HG03439 (cell line): ENCODE measurements around the gene ITGAD.

Experiments used
- ATAC-seq: cut with Tn5 transposase; IDR thresholded peaks from one replicate; pipeline ENCODE4 v1.9.1; 2021; ENCODE audit warnings: mild to moderate bottlenecking, moderate library complexity; ENCODE audit not compliant: unreplicated experiment

The ITGAD gene

DNA sequence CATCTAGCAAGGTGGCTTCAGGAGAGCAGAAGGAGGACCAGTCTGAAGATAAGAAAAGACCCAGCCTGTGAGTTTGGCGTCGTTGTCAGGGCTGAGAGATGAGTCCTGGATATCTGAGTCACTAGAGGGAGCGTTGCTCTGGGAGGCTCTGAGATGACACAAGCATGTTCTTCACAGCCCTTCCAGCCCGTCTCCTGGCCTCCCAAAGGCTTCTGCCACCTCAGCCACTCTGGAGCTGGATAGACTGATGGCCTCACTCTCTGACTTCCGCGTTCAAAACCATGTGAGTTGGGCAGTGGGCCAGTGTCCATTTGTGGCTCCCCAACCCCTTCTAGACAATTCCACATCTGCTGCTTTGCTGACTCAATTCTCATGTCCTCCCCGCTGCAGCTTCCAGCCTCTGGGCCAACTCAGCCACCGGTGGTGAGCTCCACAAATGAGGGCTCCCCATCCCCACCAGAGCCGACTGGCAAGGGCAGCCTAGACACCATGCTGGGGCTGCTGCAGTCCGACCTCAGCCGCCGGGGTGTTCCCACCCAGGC is 81.1 kb downstream of the ITGAD start:
- no peak for ATAC-seq

DNA sequence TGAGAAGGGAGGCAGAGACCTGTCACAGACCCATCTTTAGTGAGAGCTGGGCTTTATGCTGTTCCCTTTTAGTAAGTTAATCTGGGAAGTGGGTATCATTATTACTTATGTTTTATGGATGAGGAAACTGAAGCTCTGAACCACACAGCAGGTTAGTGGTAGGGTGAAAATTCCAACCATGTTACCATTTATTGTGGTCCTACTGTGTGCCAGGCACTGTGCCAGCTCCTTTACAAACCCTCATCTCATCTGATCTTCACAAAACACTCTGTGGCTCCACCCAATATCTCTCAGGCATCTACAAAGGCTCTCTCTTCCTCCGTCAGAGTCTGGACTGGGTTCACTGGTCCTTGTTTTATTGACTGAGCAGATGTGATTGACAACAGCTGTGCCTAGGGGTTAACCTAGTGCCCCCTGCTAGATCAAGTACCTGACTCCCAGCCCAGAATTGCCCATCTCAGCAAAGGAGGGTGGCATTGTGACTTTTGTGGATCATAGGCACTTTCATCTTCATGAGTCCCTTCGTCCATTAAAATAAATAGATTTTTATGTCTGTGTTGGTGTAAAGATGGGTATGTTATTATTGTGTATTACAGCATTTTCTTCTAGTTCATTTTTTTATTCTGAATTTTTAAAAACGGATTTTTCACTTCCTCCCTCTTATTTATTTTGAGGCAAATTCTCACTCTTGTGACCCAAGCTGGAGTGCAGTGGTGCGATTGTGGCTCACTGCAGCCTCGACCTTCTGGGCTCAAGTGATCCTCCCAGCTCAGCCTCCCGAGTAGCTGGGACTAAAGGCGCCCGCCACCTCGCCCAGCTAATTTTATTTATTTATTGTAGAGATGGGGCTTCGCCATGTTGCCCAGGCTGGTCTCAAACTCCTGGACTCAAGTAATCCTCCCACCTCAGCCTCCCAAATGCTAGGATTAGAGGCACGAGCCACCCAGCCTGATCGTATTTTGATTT is 81.9 kb downstream of the ITGAD start:
- ATAC-seq, result no peak

DNA sequence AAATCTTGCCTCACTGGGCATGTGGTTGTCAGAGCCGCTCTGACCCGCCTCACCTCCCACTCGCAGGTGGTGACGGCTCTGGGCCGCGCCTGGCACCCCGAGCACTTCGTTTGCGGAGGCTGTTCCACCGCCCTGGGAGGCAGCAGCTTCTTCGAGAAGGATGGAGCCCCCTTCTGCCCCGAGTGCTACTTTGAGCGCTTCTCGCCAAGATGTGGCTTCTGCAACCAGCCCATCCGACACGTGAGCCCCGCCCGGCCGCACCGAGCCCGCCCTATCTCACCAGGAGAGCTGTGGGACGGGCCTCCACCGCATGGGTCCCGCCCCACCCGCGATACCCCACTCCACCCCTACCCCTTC is 82.8 kb downstream of the ITGAD start:
- no peak for ATAC-seq
